Parathyroid adenoma (tissue), 2 donors: ENCODE measurements around the gene SMCHD1.
A peak's percentile ranks its signal among the peaks of the same experiment; 100 is the strongest.

Source experiments
- H2AFZ ChIP-seq: fragments of 300-600 bp; sonication (generic); one replicate; pipeline ENCODE4 v1.7.0; 2017; ENCODE audit warnings: antibody characterized with exemption, mild to moderate bottlenecking
- H3K27ac ChIP-seq: fragments of 300-600 bp; sonication (generic); one replicate; pipeline ENCODE4 v1.7.0; 2017
- H3K27me3 ChIP-seq: fragments of 300-600 bp; sonication (generic); one replicate; pipeline ENCODE4 v1.7.0; 2017; ENCODE audit warnings: low read length; ENCODE audit not compliant: control insufficient read depth, insufficient read depth
- H3K36me3 ChIP-seq: fragments of 300-600 bp; sonication (generic); one replicate; pipeline ENCODE4 v1.7.0; 2017; ENCODE audit warnings: low read length; ENCODE audit not compliant: control insufficient read depth, insufficient read depth
- H3K4me1 ChIP-seq: fragments of 300-600 bp; sonication (generic); one replicate; pipeline ENCODE4 v1.7.0; 2017; ENCODE audit warnings: control low read depth
- H3K4me2 ChIP-seq: fragments of 300-600 bp; sonication (generic); one replicate; pipeline ENCODE4 v1.7.0; 2017; ENCODE audit warnings: low read length
- H3K4me3 ChIP-seq: fragments of 300-600 bp; sonication (generic); one replicate; pipeline ENCODE4 v1.7.0; 2017; ENCODE audit warnings: low read depth, low read length
- H3K79me2 ChIP-seq: fragments of 300-600 bp; sonication (generic); one replicate; pipeline ENCODE4 v1.7.0; 2017; ENCODE audit warnings: control low read depth
- H3K9ac ChIP-seq: fragments of 300-600 bp; sonication (generic); one replicate; pipeline ENCODE4 v1.7.0; 2017; ENCODE audit warnings: mild to moderate bottlenecking
- H3K9me3 ChIP-seq: fragments of 300-600 bp; sonication (generic); one replicate; pipeline ENCODE4 v1.7.0; 2017; ENCODE audit warnings: low read length; ENCODE audit not compliant: control insufficient read depth
- CTCF ChIP-seq: fragments of 300-600 bp; sonication (generic); IDR thresholded peaks from one replicate; pipeline ENCODE4 v1.7.0; 2017; ENCODE audit warnings: antibody characterized with exemption, mild to moderate bottlenecking
- donor health status: primary hyperparathyroidism.

SMCHD1 gene

GRCh38 chr18:2635586-2635985 is 19.9 kb upstream of the SMCHD1 start:
- H2AFZ ChIP-seq, result no peak overlapping the region
- no peak overlapping the region for H3K27ac ChIP-seq
- H3K79me2 ChIP-seq, result no peaks in the 10 kb centered on the region
- H3K4me2 ChIP-seq, result no peak overlapping the region
- no peak overlapping the region for H3K4me3 ChIP-seq
- no peaks in the 10 kb centered on the region for H3K9me3 ChIP-seq
- no peak overlapping the region for H3K9ac ChIP-seq
- H3K27me3 ChIP-seq, result no peaks in the 10 kb centered on the region
- no peaks in the 10 kb centered on the region for H3K4me1 ChIP-seq
- H3K36me3 ChIP-seq, result no peaks in the 10 kb centered on the region
- no peak for TF ChIP-seq CTCF

DNA sequence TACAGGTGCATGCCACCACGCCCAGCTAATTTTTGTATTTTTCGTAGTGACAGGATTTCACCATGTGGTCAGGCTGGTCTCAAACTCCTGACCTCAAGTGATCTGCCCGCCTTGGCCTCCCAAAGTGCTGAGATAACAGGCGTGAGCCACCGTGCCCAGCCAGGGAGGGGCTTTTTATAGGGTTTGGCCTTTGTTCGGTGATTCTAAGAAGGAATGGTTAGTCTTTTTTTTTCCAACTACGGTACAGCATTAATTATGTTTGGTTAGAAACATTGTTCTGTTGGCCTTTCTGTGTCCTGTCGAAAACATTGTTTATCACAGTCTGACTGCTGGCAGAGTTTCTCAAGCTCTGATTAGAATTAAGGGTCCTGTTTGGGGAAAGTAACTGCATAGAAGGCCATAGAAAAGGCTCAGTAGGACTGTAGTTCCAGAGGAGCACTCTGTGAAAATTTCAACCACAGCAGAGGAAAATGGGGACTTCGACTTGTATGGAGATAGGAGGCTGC is 19.3 kb upstream of the SMCHD1 start:
- Histone ChIP-seq H3K4me1 (no peaks in the 10 kb centered on the region), H3K4me3 (no peak overlapping the region)

DNA sequence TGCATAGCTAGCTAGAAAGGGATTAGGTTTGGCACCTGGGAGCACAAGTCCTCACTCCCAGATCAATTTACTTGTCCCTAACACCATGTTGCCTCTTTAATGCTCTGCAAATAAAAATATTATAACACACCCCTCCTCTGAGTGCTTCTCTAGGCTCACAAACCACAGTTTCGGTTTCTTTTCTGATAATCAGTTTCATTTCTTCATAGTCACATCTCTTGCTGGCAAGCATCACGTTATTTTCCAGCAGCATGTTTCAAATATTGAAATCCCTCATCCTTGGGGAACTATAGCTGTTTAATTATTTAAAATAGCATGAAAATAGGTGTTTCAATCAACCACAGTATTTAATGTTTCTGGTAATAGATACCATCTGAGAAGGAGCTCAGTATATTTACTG is 13.9 kb upstream of the SMCHD1 start:
- H3K4me2 ChIP-seq, result peak overlapping the region; percentile 37
- no peak for TF ChIP-seq CTCF
- peak overlapping the region; percentile 47 for H3K27ac ChIP-seq
- no peak overlapping the region for H3K4me3 ChIP-seq
- H2AFZ ChIP-seq, result no peak overlapping the region
- H3K9me3 ChIP-seq, result no peaks in the 10 kb centered on the region
- no peaks in the 10 kb centered on the region for H3K79me2 ChIP-seq
- no peak overlapping the region for H3K9ac ChIP-seq
- H3K27me3 ChIP-seq, result no peaks in the 10 kb centered on the region
- H3K4me1 ChIP-seq, result no peaks in the 10 kb centered on the region
- no peaks in the 10 kb centered on the region for H3K36me3 ChIP-seq

More for the DNA sequence above, 19.3 kb upstream of the SMCHD1 start:
- H3K4me2 ChIP-seq, result peak overlapping the region; percentile 6
- H3K9me3 ChIP-seq, result no peaks in the 10 kb centered on the region
- H3K9ac ChIP-seq, result no peak overlapping the region
- peak overlapping the region; percentile 20 for H2AFZ ChIP-seq
- no peaks in the 10 kb centered on the region for H3K79me2 ChIP-seq
- H3K36me3 ChIP-seq, result no peaks in the 10 kb centered on the region
- H3K27ac ChIP-seq, result peak overlapping the region; percentile 51
- no peaks in the 10 kb centered on the region for H3K27me3 ChIP-seq
- TF ChIP-seq CTCF, result no peak

DNA sequence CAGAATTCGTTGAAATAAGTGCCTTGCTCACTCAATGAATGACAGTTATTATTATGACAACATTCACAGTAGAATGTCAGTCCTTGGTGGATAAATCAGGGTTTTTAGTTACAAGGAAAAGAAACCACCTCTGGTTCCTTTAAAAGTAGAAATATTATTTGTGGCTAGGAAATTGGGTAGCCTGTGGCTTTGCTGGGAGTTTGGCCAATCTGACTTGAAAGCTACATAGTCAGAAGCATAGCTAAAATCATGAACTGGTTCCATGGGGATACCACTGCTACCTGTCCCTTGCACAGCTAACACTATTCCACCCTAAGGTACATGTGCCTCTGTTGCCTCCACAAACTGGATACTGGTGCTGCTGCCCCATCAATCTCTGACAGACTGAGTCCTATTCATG is 12.8 kb upstream of the SMCHD1 start:
- Histone ChIP-seq H2AFZ (no peak overlapping the region), H3K9me3 (no peaks in the 10 kb centered on the region), H3K36me3 (no peaks in the 10 kb centered on the region), H3K79me2 (no peaks in the 10 kb centered on the region), H3K9ac (no peak overlapping the region), H3K27ac (no peak overlapping the region), H3K27me3 (no peaks in the 10 kb centered on the region), H3K4me2 (no peak overlapping the region), H3K4me3 (no peak overlapping the region), H3K4me1 (no peaks in the 10 kb centered on the region)
- no peak for TF ChIP-seq CTCF

DNA sequence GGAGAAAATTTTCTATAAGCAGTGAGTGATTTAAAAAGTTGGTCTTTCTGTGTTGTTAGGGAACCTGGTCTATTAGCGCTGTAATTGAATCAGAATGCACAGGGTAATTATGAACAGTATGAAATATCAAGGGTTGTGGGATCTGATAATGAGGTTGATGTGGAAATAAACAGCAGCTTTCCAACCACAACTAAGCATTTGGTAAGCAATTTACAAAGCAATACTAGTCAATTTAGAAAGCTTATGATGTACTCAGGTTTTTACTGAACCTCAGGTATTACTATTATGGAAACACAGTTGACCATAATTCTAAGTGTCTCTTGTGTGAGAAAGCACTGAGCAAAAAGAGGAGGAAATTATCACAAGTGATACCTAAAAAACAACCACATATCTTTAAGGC is 11.0 kb upstream of the SMCHD1 start:
- Histone ChIP-seq H3K4me2 (no peak overlapping the region), H3K79me2 (no peaks in the 10 kb centered on the region), H3K27me3 (no peaks in the 10 kb centered on the region), H3K36me3 (no peaks in the 10 kb centered on the region), H3K9ac (no peak overlapping the region), H3K27ac (no peak overlapping the region), H2AFZ (no peak overlapping the region), H3K9me3 (no peaks in the 10 kb centered on the region), H3K4me1 (no peaks in the 10 kb centered on the region), H3K4me3 (no peak overlapping the region)
- TF ChIP-seq CTCF, result no peak
